Kidney epithelial cell (primary cell): ENCODE data around the gene TEX2. TPM values are rescaled to one million over a fixed set of nuclear protein-coding genes. Genes with fewer than 3 reads are reported as not detected.

Experiments
- DNase-seq: peaks from one replicate; pipeline ENCODE4 v3.0.0-alpha.2; 2010; ENCODE audit warnings: low read depth
- H3K27me3 ChIP-seq: 2 replicates; pipeline ENCODE4 v1.6.0; 2011; ENCODE audit warnings: low read length; ENCODE audit not compliant: control insufficient read depth, insufficient read depth
- H3K36me3 ChIP-seq: 2 replicates; pipeline ENCODE4 v1.5.1; 2011; ENCODE audit warnings: low read length; ENCODE audit not compliant: control insufficient read depth, insufficient read depth
- H3K4me3 ChIP-seq: 2 replicates; pipeline ENCODE4 v1.5.1; 2011; ENCODE audit warnings: low read depth, mild to moderate bottlenecking, control low read depth, low read length
- total RNA-seq: library from RNA; depleted of rRNA; stranded (reverse); fragments of >200 nt; gene quantifications from 2 replicates; pipeline ENCODE4 v1.2.3, GENCODE V29; 2015
- TF ChIP-seq, protein P1 (sequence below): IDR thresholded peaks from 2 replicates; pipeline ENCODE4 v1.5.1; 2011; ENCODE audit warnings: mild to moderate bottlenecking, moderate library complexity, low read length, control low read depth, inconsistent platforms; ENCODE audit not compliant: insufficient read depth, poor library complexity, severe bottlenecking

TEX2 gene
- total RNA-seq, 1 donor from 2014 or later: 16.5 TPM

DNA sequence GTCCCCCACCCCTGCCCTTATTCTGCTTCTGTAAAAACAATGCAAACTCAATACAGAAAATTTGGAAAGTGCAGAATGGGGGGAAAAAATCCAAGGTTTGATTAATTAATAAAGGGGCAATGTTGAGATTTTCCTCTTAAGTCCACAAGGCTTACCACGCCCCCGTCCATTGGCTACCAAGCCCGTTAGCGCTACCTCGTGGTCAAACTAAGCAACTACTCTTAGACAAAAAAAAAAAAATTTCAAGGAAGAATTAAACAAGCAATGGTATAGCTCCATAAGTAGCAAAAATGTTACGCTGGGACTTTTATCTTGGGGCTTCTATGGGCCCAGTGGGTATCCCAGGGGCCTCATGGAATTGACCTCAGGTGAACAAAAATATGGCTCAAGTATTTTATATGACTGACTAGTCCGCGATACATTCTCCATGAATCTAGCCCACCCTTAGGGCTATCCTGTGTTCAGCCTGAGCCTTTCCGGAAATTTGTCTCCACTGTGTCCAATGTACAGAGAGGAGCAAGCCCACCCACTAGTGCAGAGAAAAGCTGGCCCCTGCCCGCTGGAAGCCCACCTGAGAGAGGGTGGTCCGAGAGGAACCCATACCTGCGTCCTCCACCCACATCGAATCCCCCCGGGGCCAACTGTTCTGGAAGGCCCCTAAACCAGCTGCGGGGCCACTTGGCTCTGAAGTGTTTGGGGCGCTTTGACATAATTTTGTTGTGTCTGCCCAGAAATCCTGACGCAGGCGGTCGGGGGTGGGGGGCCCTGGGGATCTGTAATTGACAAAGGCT is 19.1 kb upstream of the TEX2 start:
- no peak overlapping the region for H3K4me3 ChIP-seq
- no peaks in the 10 kb centered on the region for H3K27me3 ChIP-seq
- no peak for DNase-seq
- TF ChIP-seq, protein P1, sequence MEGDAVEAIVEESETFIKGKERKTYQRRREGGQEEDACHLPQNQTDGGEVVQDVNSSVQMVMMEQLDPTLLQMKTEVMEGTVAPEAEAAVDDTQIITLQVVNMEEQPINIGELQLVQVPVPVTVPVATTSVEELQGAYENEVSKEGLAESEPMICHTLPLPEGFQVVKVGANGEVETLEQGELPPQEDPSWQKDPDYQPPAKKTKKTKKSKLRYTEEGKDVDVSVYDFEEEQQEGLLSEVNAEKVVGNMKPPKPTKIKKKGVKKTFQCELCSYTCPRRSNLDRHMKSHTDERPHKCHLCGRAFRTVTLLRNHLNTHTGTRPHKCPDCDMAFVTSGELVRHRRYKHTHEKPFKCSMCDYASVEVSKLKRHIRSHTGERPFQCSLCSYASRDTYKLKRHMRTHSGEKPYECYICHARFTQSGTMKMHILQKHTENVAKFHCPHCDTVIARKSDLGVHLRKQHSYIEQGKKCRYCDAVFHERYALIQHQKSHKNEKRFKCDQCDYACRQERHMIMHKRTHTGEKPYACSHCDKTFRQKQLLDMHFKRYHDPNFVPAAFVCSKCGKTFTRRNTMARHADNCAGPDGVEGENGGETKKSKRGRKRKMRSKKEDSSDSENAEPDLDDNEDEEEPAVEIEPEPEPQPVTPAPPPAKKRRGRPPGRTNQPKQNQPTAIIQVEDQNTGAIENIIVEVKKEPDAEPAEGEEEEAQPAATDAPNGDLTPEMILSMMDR: peak; percentile 80
- no peaks in the 10 kb centered on the region for H3K36me3 ChIP-seq

DNA sequence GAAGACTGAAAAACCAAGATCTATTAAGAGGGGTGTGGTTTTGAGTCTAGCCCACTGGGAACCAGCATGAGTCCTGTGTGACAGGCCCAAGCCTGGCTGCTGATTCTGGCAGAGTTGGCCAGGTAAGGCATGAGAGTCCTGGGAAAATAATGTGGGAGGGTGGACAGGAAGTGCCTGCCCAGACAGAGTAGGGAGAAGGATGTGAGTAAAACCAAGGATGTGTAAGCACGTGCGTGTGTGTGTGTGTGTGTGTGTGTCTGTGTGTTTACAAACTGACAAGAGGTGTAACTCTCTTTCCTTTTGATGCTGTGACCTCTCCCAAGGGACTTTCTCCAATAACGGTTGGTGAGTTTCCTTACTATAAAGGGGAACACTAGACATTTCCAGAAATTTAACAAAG is 15.6 kb upstream of the TEX2 start:
- TF ChIP-seq, protein P1: no peak
- Histone ChIP-seq H3K27me3 (no peaks in the 10 kb centered on the region), H3K4me3 (no peak overlapping the region), H3K36me3 (no peaks in the 10 kb centered on the region)
- peak; percentile 31 for DNase-seq

DNA sequence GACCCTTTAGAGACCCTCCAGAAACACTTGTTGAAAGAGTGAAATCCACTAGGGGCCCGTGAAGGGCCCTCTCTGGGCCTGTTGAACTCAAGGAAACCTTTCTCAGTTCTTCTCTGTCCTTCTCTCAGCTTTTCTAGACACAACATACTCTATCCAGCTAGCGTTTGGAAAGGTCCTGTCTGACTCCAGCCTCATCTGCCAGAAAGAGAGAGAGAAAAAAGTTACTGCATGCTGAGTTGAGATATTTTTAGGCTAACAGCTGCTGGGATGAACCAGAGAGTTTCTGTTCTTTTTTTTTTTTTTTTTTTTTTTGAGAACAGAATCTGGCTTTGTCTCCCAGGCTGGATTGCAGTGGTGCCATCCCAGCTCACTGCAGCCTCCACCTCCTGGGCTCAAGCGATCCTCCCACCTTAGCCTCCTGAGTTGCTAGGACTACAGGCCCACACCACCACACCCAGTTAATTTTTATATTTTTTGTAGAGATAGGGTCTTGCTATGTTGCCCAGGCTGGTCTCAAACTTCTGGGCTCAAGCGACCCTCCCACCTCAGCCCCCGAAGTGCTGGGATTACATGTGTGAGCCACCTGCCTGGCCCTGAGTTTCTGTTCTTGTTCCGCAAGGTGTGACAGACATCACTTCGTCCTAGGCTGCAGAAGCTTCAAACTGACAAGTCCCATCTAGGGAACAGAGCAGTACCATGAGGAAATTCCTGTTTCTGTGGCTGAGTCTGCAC is 14.9 kb upstream of the TEX2 start:
- Histone ChIP-seq H3K27me3 (no peaks in the 10 kb centered on the region), H3K4me3 (no peak overlapping the region), H3K36me3 (no peaks in the 10 kb centered on the region)
- TF ChIP-seq, protein P1: no peak
- no peak for DNase-seq

DNA sequence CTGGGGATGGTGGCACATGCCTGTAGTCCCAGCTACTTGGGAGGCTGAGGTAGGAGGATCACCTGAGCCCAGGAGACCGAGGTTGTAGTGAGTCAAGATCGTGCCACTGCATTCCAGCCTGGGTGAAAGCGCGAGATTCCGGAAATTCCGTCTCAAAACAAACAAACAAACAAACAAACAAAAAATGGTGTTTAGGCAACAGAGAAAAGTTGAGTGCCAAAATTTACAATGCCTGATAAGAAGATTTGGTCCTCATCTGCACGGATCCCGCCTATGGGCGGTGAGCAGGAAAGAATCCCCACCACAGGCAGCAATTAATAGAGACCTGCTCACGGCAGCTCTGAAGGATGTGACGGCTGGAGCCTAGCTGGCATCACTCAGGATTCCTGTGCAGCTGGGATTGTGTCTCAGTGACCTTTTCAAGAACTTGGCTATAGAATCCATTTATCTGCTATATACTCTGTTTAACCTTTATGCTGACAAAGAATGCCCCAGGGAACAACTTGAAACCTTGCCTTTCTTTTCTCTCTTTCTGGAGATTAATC is 14.0 kb upstream of the TEX2 start:
- no peaks in the 10 kb centered on the region for H3K36me3 ChIP-seq
- TF ChIP-seq, protein P1: no peak
- no peak overlapping the region for H3K4me3 ChIP-seq
- no peaks in the 10 kb centered on the region for H3K27me3 ChIP-seq
- no peak for DNase-seq

DNA sequence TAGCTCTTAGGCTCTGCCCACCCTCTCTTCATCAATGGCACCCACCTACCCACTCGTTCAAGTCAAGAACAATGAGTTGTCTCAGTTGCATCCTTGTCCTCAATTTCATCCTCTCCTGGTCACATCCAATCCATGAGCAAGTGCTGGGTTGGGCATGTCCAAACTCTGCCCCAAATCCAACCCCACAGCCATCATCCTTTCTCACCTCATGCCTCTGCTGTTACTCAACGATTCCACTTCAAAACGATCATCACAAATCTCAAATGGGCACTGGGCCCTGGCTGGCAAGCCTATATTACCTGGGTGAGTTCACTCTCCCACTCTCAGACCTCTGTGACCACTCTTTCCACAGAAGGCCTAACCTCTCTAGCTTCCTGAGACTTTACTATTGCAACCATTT is 12.0 kb upstream of the TEX2 start:
- DNase-seq: no peak
- TF ChIP-seq, protein P1: no peak
- peaks cover 2% of the 10 kb centered on the region for H3K27me3 ChIP-seq
- no peaks in the 10 kb centered on the region for H3K36me3 ChIP-seq
- no peak overlapping the region for H3K4me3 ChIP-seq
